Measurements from ENCODE around the gene PALD1.
A peak's percentile ranks its signal among the peaks of the same experiment; 100 is the strongest.

PALD1 gene

GRCh38 chr10:70551466-70551865, 72.9 kb downstream of the PALD1 start:
- peaks cover 35% of the 10 kb centered on the region for H3K36me3 ChIP-seq (ENCODE audit: control insufficient read depth, insufficient read depth, low read length)
- no peak overlapping the region for H3K27ac ChIP-seq (ENCODE audit: low read depth, low read length)
- H3K9me3 ChIP-seq (ENCODE audit: control insufficient read depth, insufficient read depth, low read depth, low read length), result no peaks in the 10 kb centered on the region
- H3K9ac ChIP-seq (ENCODE audit: low read length), result no peak overlapping the region
- H3K4me1 ChIP-seq (ENCODE audit: control insufficient read depth, insufficient read depth, low read length), result no peaks in the 10 kb centered on the region
- no peak overlapping the region for H3K4me3 ChIP-seq (ENCODE audit: low read depth, low read length)
- H3K27me3 ChIP-seq (ENCODE audit: control insufficient read depth, insufficient read depth, low read length), result no peaks in the 10 kb centered on the region

GRCh38 chr10:70551971-70552422, 73.4 kb downstream of the PALD1 start:
- no peaks in the 10 kb centered on the region for H3K9me3 ChIP-seq (ENCODE audit: control insufficient read depth, insufficient read depth, low read depth, low read length)
- H3K4me1 ChIP-seq (ENCODE audit: control insufficient read depth, insufficient read depth, low read length), result no peaks in the 10 kb centered on the region
- no peak overlapping the region for H3K9ac ChIP-seq (ENCODE audit: low read length)
- peaks cover 31% of the 10 kb centered on the region for H3K36me3 ChIP-seq (ENCODE audit: control insufficient read depth, insufficient read depth, low read length)
- H3K27ac ChIP-seq (ENCODE audit: low read depth, low read length), result no peak overlapping the region
- no peak overlapping the region for H3K4me3 ChIP-seq (ENCODE audit: low read depth, low read length)
- H3K27me3 ChIP-seq (ENCODE audit: control insufficient read depth, insufficient read depth, low read length), result no peaks in the 10 kb centered on the region

GRCh38 chr10:70552586-70552985, 74.0 kb downstream of the PALD1 start:
- Histone ChIP-seq H3K27ac (ENCODE audit: low read depth, low read length) (no peak overlapping the region), H3K9me3 (ENCODE audit: control insufficient read depth, insufficient read depth, low read depth, low read length) (no peaks in the 10 kb centered on the region), H3K36me3 (ENCODE audit: control insufficient read depth, insufficient read depth, low read length) (peaks cover 26% of the 10 kb centered on the region), H3K9ac (ENCODE audit: low read length) (no peak overlapping the region), H3K4me3 (ENCODE audit: low read depth, low read length) (no peak overlapping the region), H3K27me3 (ENCODE audit: control insufficient read depth, insufficient read depth, low read length) (no peaks in the 10 kb centered on the region), H3K4me1 (ENCODE audit: control insufficient read depth, insufficient read depth, low read length) (no peaks in the 10 kb centered on the region)

- H3K4me3 ChIP-seq (ENCODE audit: low read depth, low read length), result no peak overlapping the region
Observed at GRCh38 chr10:70555371-70555770, 76.8 kb downstream of the PALD1 start.

GRCh38 chr10:70557086-70557845, 78.7 kb downstream of the PALD1 start:
- Histone ChIP-seq H3K27me3 (ENCODE audit: control insufficient read depth, insufficient read depth, low read length) (no peaks in the 10 kb centered on the region), H3K9me3 (ENCODE audit: control insufficient read depth, insufficient read depth, low read depth, low read length) (no peaks in the 10 kb centered on the region), H3K9ac (ENCODE audit: low read length) (no peak overlapping the region), H3K4me1 (ENCODE audit: control insufficient read depth, insufficient read depth, low read length) (peaks cover 20% of the 10 kb centered on the region), H3K4me3 (ENCODE audit: low read depth, low read length) (no peak overlapping the region), H3K36me3 (ENCODE audit: control insufficient read depth, insufficient read depth, low read length) (peaks cover 13% of the 10 kb centered on the region), H3K27ac (ENCODE audit: low read depth, low read length) (no peak overlapping the region)

More at GRCh38 chr10:70555371-70555770, 76.8 kb downstream of the PALD1 start:
- peaks cover 19% of the 10 kb centered on the region for H3K4me1 ChIP-seq (ENCODE audit: control insufficient read depth, insufficient read depth, low read length)
- peaks cover 25% of the 10 kb centered on the region for H3K36me3 ChIP-seq (ENCODE audit: control insufficient read depth, insufficient read depth, low read length)
- no peaks in the 10 kb centered on the region for H3K27me3 ChIP-seq (ENCODE audit: control insufficient read depth, insufficient read depth, low read length)
- H3K9me3 ChIP-seq (ENCODE audit: control insufficient read depth, insufficient read depth, low read depth, low read length), result no peaks in the 10 kb centered on the region
- H3K9ac ChIP-seq (ENCODE audit: low read length), result no peak overlapping the region
- no peak overlapping the region for H3K27ac ChIP-seq (ENCODE audit: low read depth, low read length)

- Histone ChIP-seq H3K27me3 (ENCODE audit: control insufficient read depth, insufficient read depth, low read length) (no peaks in the 10 kb centered on the region), H3K9me3 (ENCODE audit: control insufficient read depth, insufficient read depth, low read depth, low read length) (no peaks in the 10 kb centered on the region), H3K36me3 (ENCODE audit: control insufficient read depth, insufficient read depth, low read length) (peaks cover 9% of the 10 kb centered on the region), H3K4me1 (ENCODE audit: control insufficient read depth, insufficient read depth, low read length) (peaks cover 20% of the 10 kb centered on the region), H3K4me3 (ENCODE audit: low read depth, low read length) (no peak overlapping the region), H3K27ac (ENCODE audit: low read depth, low read length) (no peak overlapping the region), H3K9ac (ENCODE audit: low read length) (no peak overlapping the region)
Observed at GRCh38 chr10:70557876-70558275, 79.3 kb downstream of the PALD1 start.

- Histone ChIP-seq H3K9ac (ENCODE audit: low read length) (no peak overlapping the region), H3K27me3 (ENCODE audit: control insufficient read depth, insufficient read depth, low read length) (no peaks in the 10 kb centered on the region), H3K27ac (ENCODE audit: low read depth, low read length) (no peak overlapping the region), H3K4me3 (ENCODE audit: low read depth, low read length) (no peak overlapping the region), H3K9me3 (ENCODE audit: control insufficient read depth, insufficient read depth, low read depth, low read length) (no peaks in the 10 kb centered on the region), H3K4me1 (ENCODE audit: control insufficient read depth, insufficient read depth, low read length) (peaks cover 20% of the 10 kb centered on the region), H3K36me3 (ENCODE audit: control insufficient read depth, insufficient read depth, low read length) (peaks cover 5% of the 10 kb centered on the region)
Observed at GRCh38 chr10:70558295-70558694, 79.7 kb downstream of the PALD1 start.

- H3K27me3 ChIP-seq (ENCODE audit: control insufficient read depth, insufficient read depth, low read length), result no peaks in the 10 kb centered on the region
- 0 out of 2 replicates have a peak overlapping the region, but pooled peaks have one; percentile 23 for H3K4me3 ChIP-seq (ENCODE audit: low read depth, low read length)
- no peaks in the 10 kb centered on the region for H3K9me3 ChIP-seq (ENCODE audit: control insufficient read depth, insufficient read depth, low read depth, low read length)
- H3K4me1 ChIP-seq (ENCODE audit: control insufficient read depth, insufficient read depth, low read length), result peaks cover 20% of the 10 kb centered on the region
- no peak overlapping the region for H3K27ac ChIP-seq (ENCODE audit: low read depth, low read length)
- peaks cover 2% of the 10 kb centered on the region for H3K36me3 ChIP-seq (ENCODE audit: control insufficient read depth, insufficient read depth, low read length)
- peak overlapping the region; percentile 24 for H3K9ac ChIP-seq (ENCODE audit: low read length)
Observed at GRCh38 chr10:70558871-70559810, 80.6 kb downstream of the PALD1 start.

GRCh38 chr10:70559861-70560260, 81.3 kb downstream of the PALD1 start:
- Histone ChIP-seq H3K4me3 (ENCODE audit: low read depth, low read length) (no peak overlapping the region), H3K27ac (ENCODE audit: low read depth, low read length) (no peak overlapping the region)

GRCh38 chr10:70560511-70560941, 82.0 kb downstream of the PALD1 start:
- H3K9ac ChIP-seq (ENCODE audit: low read length), result no peak overlapping the region
- H3K36me3 ChIP-seq (ENCODE audit: control insufficient read depth, insufficient read depth, low read length), result peaks cover 6% of the 10 kb centered on the region
- no peaks in the 10 kb centered on the region for H3K9me3 ChIP-seq (ENCODE audit: control insufficient read depth, insufficient read depth, low read depth, low read length)
- no peak overlapping the region for H3K27ac ChIP-seq (ENCODE audit: low read depth, low read length)
- no peaks in the 10 kb centered on the region for H3K27me3 ChIP-seq (ENCODE audit: control insufficient read depth, insufficient read depth, low read length)
- no peak overlapping the region for H3K4me3 ChIP-seq (ENCODE audit: low read depth, low read length)
- H3K4me1 ChIP-seq (ENCODE audit: control insufficient read depth, insufficient read depth, low read length), result peaks cover 20% of the 10 kb centered on the region

More at GRCh38 chr10:70559861-70560260, 81.3 kb downstream of the PALD1 start:
- Histone ChIP-seq H3K36me3 (ENCODE audit: control insufficient read depth, insufficient read depth, low read length) (peaks cover 4% of the 10 kb centered on the region), H3K9ac (ENCODE audit: low read length) (no peak overlapping the region), H3K27me3 (ENCODE audit: control insufficient read depth, insufficient read depth, low read length) (no peaks in the 10 kb centered on the region), H3K9me3 (ENCODE audit: control insufficient read depth, insufficient read depth, low read depth, low read length) (no peaks in the 10 kb centered on the region), H3K4me1 (ENCODE audit: control insufficient read depth, insufficient read depth, low read length) (peaks cover 20% of the 10 kb centered on the region)

- H3K4me1 ChIP-seq (ENCODE audit: control insufficient read depth, insufficient read depth, low read length), result peaks cover 20% of the 10 kb centered on the region
- no peak overlapping the region for H3K4me3 ChIP-seq (ENCODE audit: low read depth, low read length)
Observed at GRCh38 chr10:70561070-70561469, 82.5 kb downstream of the PALD1 start.

More at GRCh38 chr10:70561070-70561469, 82.5 kb downstream of the PALD1 start:
- Histone ChIP-seq H3K36me3 (ENCODE audit: control insufficient read depth, insufficient read depth, low read length) (peaks cover 6% of the 10 kb centered on the region), H3K9me3 (ENCODE audit: control insufficient read depth, insufficient read depth, low read depth, low read length) (no peaks in the 10 kb centered on the region), H3K9ac (ENCODE audit: low read length) (no peak overlapping the region), H3K27me3 (ENCODE audit: control insufficient read depth, insufficient read depth, low read length) (no peaks in the 10 kb centered on the region), H3K27ac (ENCODE audit: low read depth, low read length) (no peak overlapping the region)
